ENCODE data around the gene IGFBP4.

The IGFBP4 gene

DNA sequence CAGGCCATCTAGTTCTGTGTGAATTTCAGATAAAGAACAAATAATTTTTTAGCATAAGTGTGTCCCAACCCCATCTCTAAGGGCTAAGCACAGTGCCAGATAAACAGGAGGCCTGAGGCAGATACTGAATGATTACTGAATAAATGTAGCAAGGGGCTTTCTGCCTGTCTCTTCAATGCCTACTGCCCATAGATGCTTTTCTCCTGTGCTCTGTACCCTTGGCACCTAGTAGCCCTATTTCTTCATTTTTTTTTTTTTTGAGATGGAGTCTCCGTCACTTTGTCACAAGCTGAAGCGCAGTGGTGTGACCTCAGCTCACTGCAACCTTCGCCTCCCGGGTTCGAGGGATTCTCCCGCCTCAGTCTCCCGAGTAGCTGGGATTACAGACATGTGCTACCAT, 25.3 kb downstream of the IGFBP4 start:
- H3K4me3 Mint-ChIP-seq = no peak overlapping the region
- no peak overlapping the region for H3K27ac Mint-ChIP-seq

DNA sequence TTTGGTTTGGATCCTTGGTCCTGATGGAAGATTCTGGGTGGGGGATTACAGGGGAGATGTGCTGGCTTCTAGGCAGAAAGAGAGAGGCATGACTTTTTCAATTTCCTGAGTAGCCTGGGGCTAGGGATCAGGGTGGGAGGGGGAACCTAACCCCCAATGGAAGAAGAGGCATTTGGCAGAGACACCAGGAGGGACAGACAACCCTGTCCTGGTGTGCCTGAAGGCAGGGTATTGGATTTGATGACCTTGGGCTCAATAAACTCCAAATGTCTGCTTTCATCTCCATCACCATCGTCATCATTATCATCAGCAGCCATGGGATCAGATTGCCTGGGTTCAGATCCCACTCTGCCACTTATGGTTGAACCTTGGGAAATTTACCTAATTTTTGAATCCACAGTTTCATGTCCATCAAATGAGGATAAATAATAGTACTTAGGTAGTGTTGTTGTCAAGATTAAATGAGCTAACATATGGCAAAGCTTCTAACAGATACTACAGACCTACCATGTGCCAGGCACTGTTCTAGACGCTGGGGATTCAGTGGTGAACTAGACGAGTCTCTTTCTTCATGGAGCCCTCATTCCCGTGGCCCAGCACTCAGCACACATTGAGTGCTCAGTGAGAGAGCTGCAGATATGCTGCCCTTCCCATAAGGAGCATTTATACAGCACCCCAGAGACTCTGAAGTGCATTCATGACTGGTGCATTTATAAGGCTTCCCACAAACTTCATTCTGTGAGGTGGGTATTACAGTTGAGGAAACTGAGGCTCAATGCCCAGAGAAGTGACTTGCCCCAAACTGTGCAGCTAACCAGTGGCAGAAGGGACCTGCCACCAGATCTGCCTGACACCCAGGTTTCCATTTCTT, 26.8 kb downstream of the IGFBP4 start:
- H3K27me3 Mint-ChIP-seq (ENCODE audit: low read depth) = peaks cover 11% of the 10 kb centered on the region
- no peaks in the 10 kb centered on the region for H3K36me3 Mint-ChIP-seq (ENCODE audit: low read depth)
- H3K4me1 Mint-ChIP-seq (ENCODE audit: low read depth) = peaks cover 17% of the 10 kb centered on the region
- H3K27ac Mint-ChIP-seq = no peak overlapping the region
- no peaks in the 10 kb centered on the region for H3K9me3 Mint-ChIP-seq
- H3K4me3 Mint-ChIP-seq = no peak overlapping the region

More for the DNA sequence above, 25.3 kb downstream of the IGFBP4 start:
- peaks cover 15% of the 10 kb centered on the region for H3K4me1 Mint-ChIP-seq (ENCODE audit: low read depth)
- no peaks in the 10 kb centered on the region for H3K36me3 Mint-ChIP-seq (ENCODE audit: low read depth)
- H3K27me3 Mint-ChIP-seq (ENCODE audit: low read depth) = peaks cover 14% of the 10 kb centered on the region
- H3K9me3 Mint-ChIP-seq = no peaks in the 10 kb centered on the region

DNA sequence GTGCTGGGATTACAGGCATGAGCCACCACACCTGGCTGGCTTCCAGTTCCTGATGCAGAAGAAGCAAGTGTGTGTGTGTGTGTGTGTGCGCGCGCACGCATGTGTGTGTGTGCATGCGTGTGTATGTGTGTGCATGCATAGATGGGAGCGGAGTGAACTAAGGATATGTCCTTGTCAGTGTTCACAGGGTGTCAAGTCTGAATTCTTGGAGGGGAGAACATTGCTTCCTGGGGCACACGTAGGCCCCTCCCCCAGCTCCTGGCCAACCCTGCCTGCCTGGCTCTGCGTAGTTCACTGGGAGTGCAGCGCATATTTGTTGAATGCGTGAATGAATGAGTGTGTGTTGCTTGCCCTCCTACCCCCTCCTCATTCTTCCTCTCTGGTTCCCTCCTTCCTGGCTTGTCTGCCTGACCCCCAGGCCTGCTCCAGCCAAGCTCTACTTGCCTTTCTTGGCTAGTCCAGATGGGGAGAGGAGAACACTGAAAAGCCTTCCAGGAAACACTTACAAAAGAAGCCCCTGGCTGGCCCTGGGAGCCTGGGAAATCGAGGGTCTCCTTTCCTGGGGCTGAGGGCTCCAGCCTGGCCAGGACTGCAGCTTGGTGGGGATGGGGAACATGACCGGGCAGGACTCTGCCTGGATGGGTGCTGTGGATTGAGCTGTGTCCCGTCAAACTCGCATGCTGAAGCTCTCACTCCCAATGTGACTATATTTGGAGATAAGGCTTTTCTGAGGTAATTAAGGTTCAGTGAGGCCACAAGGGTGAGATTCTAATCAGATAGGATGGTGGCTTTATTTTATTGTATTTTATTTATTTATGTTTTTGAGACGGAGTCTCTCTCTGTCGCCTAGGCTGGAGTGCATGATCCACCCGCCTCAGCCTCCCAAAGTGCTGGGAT, 27.9 kb downstream of the IGFBP4 start:
- Mint-ChIP-seq H3K4me3 (no peak overlapping the region), H3K36me3 (ENCODE audit: low read depth) (peaks cover under 1% of the 10 kb centered on the region), H3K9me3 (no peaks in the 10 kb centered on the region), H3K4me1 (ENCODE audit: low read depth) (peaks cover 18% of the 10 kb centered on the region), H3K27ac (no peak overlapping the region), H3K27me3 (ENCODE audit: low read depth) (peaks cover 6% of the 10 kb centered on the region)

DNA sequence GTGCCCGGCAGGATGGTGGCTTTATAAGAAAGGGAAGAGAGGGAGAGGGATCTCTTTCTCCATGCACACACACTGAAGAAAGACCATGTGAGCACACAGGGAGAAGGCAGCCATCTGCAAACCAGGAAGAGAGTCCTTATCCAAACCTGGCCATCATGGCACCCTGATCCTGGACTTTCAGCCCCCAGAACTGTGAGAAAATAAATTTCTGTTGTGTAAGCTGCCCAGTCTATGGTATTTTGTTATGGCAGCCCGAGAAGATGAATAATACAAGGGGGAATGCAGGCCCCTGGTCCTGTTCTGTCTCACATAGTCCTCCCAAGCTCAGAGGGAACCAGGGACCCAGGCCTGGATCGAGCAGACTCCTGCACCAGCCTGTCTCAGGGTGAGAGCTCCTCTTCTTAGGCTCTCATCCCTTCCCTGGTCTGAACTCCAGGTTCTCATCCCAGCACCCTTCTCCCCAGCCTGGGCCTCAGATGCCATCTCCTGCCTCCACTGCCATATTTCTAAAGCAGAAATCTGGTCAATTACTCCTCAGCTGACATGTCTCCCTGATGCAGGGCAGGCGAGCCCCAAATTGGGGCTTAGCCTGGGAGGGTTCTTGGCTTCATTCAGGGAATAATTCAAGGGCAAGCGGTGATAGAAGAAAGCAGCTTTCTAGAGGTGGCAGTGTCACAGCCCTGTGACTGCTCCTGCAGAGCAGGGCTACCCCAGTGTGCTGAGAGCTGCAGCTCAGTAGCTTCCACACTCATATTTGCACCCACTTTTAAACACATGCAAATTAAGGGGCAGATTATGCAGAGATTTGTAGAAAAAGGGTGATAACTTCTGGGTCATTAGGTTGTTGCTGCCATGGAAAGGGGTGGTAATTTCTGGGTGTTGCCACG, 28.8 kb downstream of the IGFBP4 start:
- Mint-ChIP-seq H3K36me3 (ENCODE audit: low read depth) (peaks cover 4% of the 10 kb centered on the region), H3K27me3 (ENCODE audit: low read depth) (peaks cover 4% of the 10 kb centered on the region), H3K4me1 (ENCODE audit: low read depth) (peaks cover 24% of the 10 kb centered on the region), H3K9me3 (no peaks in the 10 kb centered on the region), H3K27ac (no peak overlapping the region), H3K4me3 (no peak overlapping the region)

DNA sequence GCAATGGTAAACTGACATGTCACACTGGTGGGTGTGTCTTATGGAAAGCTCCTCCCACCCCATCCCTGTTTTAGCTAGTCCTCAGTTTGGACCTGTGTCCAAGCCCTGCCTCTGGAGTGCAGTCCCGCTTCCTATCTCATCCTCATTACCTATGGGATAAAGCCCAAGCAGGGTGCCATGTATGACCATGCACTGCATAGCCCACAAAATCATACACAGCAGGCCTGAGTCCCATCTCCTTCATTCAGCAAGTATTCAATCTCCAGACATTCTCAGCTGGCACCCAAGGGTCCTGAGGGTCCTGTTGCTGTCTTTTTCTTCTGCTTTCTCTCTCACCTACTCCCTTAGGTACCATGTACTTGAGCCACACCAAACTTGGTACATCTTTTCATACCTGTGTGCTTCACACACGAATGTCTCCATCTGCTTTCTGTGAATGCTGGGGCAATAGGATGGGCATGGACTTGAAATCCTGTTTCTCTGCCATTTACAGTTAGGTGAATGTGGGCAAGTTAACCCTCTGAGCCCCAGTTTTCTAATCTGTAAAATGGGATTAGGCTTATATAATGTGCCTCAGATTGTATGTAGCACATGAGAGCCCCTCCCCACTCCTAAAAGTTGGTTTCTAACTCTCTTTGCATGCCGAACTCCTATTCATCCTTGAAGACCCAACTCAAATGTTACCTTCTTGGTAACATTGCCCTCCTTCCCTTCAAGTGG, 29.6 kb downstream of the IGFBP4 start:
- peaks cover 4% of the 10 kb centered on the region for H3K27me3 Mint-ChIP-seq (ENCODE audit: low read depth)
- peaks cover 28% of the 10 kb centered on the region for H3K4me1 Mint-ChIP-seq (ENCODE audit: low read depth)
- peaks cover 8% of the 10 kb centered on the region for H3K36me3 Mint-ChIP-seq (ENCODE audit: low read depth)
- no peaks in the 10 kb centered on the region for H3K9me3 Mint-ChIP-seq
- no peak overlapping the region for H3K27ac Mint-ChIP-seq
- no peak overlapping the region for H3K4me3 Mint-ChIP-seq

DNA sequence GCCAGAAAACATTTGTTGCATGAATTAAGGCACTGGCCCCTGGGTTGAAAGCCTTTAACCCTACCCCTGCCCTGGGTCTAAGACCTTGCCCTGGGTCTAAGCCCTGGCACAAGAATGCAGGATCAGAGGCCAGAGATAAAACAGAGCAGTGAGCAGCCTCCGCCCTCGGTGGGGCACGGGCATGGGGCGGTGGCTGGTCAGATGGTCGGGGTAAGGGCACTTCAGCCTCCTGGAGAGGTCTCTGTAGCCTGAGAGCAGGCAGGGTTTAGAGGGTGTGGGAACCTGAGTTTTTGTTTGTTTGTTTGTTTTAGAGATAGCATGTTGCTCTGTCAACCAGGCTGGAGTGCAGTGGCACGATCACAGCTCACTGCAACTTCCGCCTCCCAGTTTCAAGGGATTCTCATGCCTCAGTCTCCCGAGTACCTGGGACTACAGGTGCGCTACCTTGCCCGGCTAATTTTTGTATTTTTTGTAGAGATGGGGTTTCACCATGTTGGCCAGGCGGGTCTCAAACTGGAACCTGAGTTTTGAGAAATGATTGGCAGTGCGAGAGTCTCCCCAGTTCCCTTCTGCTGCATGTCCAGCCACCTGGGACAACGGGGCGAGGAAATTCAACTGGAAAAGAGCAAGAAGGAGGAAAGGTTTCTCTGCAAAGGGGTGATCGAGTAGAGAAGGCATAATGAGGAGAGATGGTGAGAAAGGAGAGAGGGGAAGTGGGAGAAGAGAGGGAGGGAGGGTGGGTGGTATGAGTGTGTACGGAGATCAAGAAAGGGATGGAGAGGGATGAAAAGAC, 30.5 kb downstream of the IGFBP4 start:
- Mint-ChIP-seq H3K4me3 (no peak overlapping the region), H3K27ac (no peak overlapping the region), H3K27me3 (ENCODE audit: low read depth) (peaks cover 4% of the 10 kb centered on the region), H3K36me3 (ENCODE audit: low read depth) (peaks cover 9% of the 10 kb centered on the region), H3K4me1 (ENCODE audit: low read depth) (peaks cover 29% of the 10 kb centered on the region), H3K9me3 (peaks cover 1% of the 10 kb centered on the region)

DNA sequence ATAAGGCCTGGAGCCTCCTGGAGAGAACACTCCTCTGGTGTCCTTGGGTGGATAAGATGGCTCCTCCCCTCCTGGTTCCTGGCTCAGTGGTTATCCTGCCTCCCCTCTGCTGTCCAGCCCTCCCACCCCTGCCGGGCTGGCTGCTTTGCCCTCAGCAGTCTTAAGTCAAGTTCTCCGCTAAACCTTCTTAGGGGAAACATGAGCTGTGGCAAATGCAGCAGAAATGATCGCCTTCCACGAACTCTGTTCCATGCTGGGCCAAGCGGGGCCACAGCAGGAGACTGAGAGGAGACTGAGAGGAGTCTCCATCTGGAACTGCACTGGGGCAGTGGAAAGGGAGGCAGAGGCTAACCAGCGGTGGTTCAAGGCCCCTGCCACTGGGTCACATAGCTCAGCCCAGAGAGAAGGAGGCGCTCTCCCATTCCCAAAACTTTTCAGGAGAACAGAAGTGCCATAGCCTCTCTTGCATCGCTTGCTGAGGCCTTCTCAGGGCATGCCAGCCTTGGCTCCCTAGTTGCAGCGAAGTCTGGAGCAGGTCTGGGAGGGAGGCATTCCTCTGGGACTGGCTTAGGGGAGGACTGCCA, 31.3 kb downstream of the IGFBP4 start:
- peaks cover 4% of the 10 kb centered on the region for H3K27me3 Mint-ChIP-seq (ENCODE audit: low read depth)
- peaks cover 34% of the 10 kb centered on the region for H3K4me1 Mint-ChIP-seq (ENCODE audit: low read depth)
- peaks cover 13% of the 10 kb centered on the region for H3K36me3 Mint-ChIP-seq (ENCODE audit: low read depth)
- H3K9me3 Mint-ChIP-seq = peaks cover 4% of the 10 kb centered on the region
- no peak overlapping the region for H3K27ac Mint-ChIP-seq
- no peak overlapping the region for H3K4me3 Mint-ChIP-seq

DNA sequence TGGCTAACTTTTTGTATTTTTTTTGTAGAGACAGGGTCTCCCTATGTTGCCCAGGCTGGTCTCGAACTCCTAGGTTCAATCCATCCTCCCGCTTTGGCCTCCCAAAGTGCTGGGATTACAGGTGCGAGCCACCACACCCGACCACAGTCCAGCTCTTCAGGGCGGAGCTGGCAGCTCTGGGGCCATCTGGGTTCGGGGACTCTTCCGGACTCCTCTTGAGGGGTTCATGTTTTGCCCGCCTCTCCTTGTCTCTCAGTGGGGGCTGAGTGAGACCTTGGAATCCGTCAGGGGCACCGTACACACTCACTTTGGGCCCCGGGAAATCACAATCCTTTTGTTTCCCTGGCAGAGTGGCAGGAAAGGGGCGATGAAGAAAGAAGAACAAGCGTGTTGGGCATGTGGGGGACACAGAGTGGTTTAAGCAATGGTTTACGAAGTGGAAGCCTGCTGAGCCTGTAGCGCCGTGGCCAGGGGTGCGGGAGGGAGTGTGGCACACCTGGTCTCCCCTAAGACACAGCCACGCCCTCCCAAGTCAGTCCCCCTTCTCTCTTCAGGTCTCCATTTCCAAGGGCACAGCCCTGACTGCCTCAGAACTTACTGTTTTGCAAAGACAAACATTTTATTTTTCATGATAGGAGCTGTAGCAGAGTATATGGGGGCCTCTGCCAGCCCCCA, 32.1 kb downstream of the IGFBP4 start:
- Mint-ChIP-seq H3K27me3 (ENCODE audit: low read depth) (no peaks in the 10 kb centered on the region), H3K9me3 (peaks cover 4% of the 10 kb centered on the region), H3K27ac (peak overlapping the region; percentile 15), H3K36me3 (ENCODE audit: low read depth) (peaks cover 14% of the 10 kb centered on the region), H3K4me3 (no peak overlapping the region), H3K4me1 (ENCODE audit: low read depth) (peaks cover 41% of the 10 kb centered on the region)

DNA sequence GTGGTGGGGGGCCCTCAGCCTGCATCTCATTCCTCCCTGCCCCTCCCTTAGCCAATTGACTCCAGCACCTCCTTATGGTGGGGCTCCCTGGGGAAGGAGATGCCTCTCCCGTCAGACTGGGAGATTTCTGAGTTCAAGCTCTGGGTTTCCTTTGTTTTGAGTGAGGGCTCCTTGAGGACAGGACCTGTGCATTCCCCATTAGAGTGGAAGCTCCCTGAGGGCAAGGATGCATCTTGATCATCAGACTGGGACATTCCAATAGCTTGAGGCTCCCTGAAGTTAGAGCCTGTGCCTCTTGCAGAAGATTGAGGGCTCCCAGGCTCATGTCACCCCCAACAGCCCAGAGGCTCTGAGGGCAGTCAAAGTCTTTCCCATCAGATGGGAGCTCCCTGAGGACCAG, 34.5 kb downstream of the IGFBP4 start:
- Mint-ChIP-seq H3K4me3 (no peak overlapping the region), H3K27me3 (ENCODE audit: low read depth) (no peaks in the 10 kb centered on the region), H3K4me1 (ENCODE audit: low read depth) (peaks cover 57% of the 10 kb centered on the region), H3K36me3 (ENCODE audit: low read depth) (peaks cover 14% of the 10 kb centered on the region), H3K9me3 (peaks cover 4% of the 10 kb centered on the region), H3K27ac (peak overlapping the region; percentile 49)

DNA sequence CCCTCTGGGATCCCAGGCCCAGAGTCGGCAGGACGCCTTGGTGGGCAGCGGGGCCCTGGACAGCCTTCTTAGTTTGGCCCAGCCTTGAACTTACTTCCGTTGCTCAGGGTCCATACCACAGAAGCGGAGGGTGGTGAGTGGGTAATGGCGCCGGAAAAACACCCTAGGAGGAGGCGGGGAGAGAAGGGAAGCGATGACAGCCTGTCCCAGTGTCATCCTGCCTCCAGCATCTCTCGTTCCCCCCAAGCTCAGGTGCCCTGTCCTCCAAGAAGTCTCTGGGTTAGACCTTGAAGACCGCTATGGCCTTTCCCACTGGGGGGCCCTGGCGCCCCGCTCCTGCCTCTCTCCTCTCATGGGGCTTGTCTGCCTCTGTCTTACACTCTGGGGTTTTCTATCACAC, 35.2 kb downstream of the IGFBP4 start:
- Mint-ChIP-seq H3K9me3 (peaks cover 4% of the 10 kb centered on the region), H3K4me1 (ENCODE audit: low read depth) (peaks cover 56% of the 10 kb centered on the region), H3K36me3 (ENCODE audit: low read depth) (peaks cover 14% of the 10 kb centered on the region), H3K27me3 (ENCODE audit: low read depth) (no peaks in the 10 kb centered on the region), H3K4me3 (no peak overlapping the region), H3K27ac (peak overlapping the region; percentile 93)

DNA sequence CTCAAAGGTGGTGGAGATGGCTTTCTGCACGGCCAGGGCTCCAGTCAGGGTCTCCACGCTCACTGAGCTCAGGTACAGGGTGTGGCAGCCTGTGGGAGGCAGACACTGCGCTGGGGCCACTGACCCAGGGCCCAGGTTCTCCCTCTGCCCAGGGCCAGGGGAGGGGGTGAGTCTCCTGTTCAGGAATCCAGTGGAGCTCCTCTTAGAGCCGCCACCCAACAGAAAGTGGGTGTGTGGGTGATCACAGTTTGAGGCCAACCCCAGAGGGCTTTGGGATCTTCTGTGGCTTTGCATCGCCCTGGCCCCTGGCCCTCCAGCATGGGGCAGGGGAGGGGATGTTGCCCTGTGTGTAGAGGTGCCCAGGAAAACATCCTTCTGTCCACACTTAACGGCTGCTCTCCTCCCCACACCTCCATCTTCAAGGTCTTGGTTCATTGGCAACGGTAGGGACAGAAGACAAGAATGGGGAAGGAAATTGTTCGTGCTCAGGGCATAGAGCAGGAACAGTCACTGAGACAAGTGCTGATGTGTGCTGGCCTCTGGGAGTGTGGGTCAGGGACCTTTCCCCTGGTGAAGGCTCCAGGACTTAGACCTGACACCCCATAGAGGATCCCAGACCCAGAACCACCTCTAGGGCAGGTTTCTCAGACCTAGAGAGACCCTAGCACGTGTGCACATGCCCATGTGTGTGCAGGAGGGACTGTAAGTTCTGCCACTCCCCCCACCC, 36.7 kb downstream of the IGFBP4 start:
- Mint-ChIP-seq H3K36me3 (ENCODE audit: low read depth) (peaks cover 14% of the 10 kb centered on the region), H3K4me1 (ENCODE audit: low read depth) (peaks cover 65% of the 10 kb centered on the region), H3K9me3 (peaks cover 4% of the 10 kb centered on the region), H3K27me3 (ENCODE audit: low read depth) (no peaks in the 10 kb centered on the region), H3K4me3 (peak overlapping the region; percentile 69), H3K27ac (peak overlapping the region; percentile 93)

DNA sequence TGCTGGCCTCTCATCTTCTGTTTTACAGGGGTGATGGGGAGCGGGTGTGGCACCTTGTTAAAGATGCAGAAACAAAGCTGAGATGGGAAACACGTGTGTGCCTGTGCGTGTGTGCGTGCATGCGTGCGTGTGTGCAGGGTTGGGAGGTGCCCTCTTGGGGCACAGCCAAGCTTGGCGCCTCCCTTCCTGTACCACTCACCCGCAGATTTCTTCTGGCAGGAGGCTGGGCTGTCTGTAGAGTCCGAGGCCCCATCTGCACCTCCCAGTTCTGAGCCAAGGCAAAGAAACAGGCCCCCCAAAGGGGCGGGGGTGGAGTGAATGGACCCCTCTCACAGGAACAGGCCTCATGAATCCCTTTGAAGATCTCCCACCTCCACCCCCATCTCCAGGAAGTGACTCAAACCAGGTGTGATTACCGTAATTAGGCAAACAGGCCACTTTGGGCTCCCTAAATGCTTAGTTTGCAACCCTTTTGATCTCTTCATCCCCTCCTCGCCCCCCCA, 37.3 kb downstream of the IGFBP4 start:
- H3K36me3 Mint-ChIP-seq (ENCODE audit: low read depth) = peaks cover 14% of the 10 kb centered on the region
- H3K27me3 Mint-ChIP-seq (ENCODE audit: low read depth) = no peaks in the 10 kb centered on the region
- peak overlapping the region; percentile 93 for H3K27ac Mint-ChIP-seq
- H3K4me3 Mint-ChIP-seq = peak overlapping the region; percentile 69
- peaks cover 4% of the 10 kb centered on the region for H3K9me3 Mint-ChIP-seq
- H3K4me1 Mint-ChIP-seq (ENCODE audit: low read depth) = peaks cover 71% of the 10 kb centered on the region

Measured in T-helper 1 cell treated with Interleukin-12 subunit alpha and Interleukin-12 subunit beta and Interleukin-4 antibody, amounts not matched to agents 30 μg/mL and 1 μg/mL, for 36 hours (primary cell).